OCI-LY7 (cell line): ENCODE measurements around the gene CCDC60. TPM values are rescaled to one million over a fixed set of nuclear protein-coding genes. Genes with fewer than 3 reads are reported as not detected.

Source experiments
- BruUV-seq: library from RNA; stranded (reverse); fragments of 400-500 nt; replicated peaks from 2 replicates; lab custom pipeline; 2021; lab: Mats Ljungman, UMichigan
- CTCF ChIA-PET: fragments of 300-600 bp; sonication (Branson Sonifier 250); formaldehyde crosslinking; loops from one replicate; lab custom pipeline; 2022; ENCODE audit warnings: antibody characterized with exemption; ENCODE audit not compliant: unreplicated experiment; lab: Charles Lee
- POLR2A ChIA-PET: fragments of 300-600 bp; sonication (Branson Sonifier 250); formaldehyde crosslinking; loops from one replicate; lab custom pipeline; 2022; ENCODE audit warnings: antibody characterized with exemption; lab: Charles Lee
- DNase-seq: peaks from one replicate; pipeline ENCODE4 v3.0.0-alpha.2; 2015; ENCODE audit warnings: low spot score
- H2AFZ ChIP-seq: fragments of 200-600 bp; sonication (generic), shearing (Covaris generic); 2 replicates; pipeline ENCODE4 v1.6.1; 2014; ENCODE audit warnings: mild to moderate bottlenecking, antibody characterized with exemption, low read length, moderate library complexity
- H3K27ac ChIP-seq: fragments of 200-600 bp; sonication (generic); 2 replicates; pipeline ENCODE4 v1.5.1; 2014; ENCODE audit warnings: mixed run types, low read depth, mild to moderate bottlenecking, moderate library complexity, low read length, inconsistent platforms; ENCODE audit not compliant: poor library complexity, severe bottlenecking
- H3K36me3 ChIP-seq: fragments of 200-600 bp; sonication (generic); 2 replicates; pipeline ENCODE4 v1.6.1; 2014; ENCODE audit warnings: mild to moderate bottlenecking, antibody characterized with exemption, low read length, moderate library complexity, mixed read lengths; ENCODE audit not compliant: insufficient read depth
- H3K4me1 ChIP-seq: fragments of 200-600 bp; sonication (generic); 2 replicates; pipeline ENCODE4 v1.5.1; 2014; ENCODE audit warnings: mild to moderate bottlenecking, low read length; ENCODE audit not compliant: insufficient read depth, poor library complexity, severe bottlenecking
- H3K4me2 ChIP-seq: fragments of 200-600 bp; sonication (generic); 2 replicates; pipeline ENCODE4 v1.6.1; 2014; ENCODE audit warnings: mild to moderate bottlenecking, low read length
- H3K4me3 ChIP-seq: fragments of 200-600 bp; sonication (generic); 2 replicates; pipeline ENCODE4 v1.5.1; 2014; ENCODE audit warnings: mild to moderate bottlenecking, low read depth, low read length; ENCODE audit not compliant: poor library complexity, severe bottlenecking
- H3K79me2 ChIP-seq: fragments of 200-600 bp; sonication (generic); 2 replicates; pipeline ENCODE4 v1.6.1; 2016; ENCODE audit warnings: low read depth, mild to moderate bottlenecking, low read length, moderate library complexity, mixed read lengths; ENCODE audit not compliant: insufficient read depth
- H3K9me2 ChIP-seq: fragments of 200-600 bp; sonication (generic); 2 replicates; pipeline ENCODE4 v1.6.1; 2016; ENCODE audit warnings: mild to moderate bottlenecking, low read length, mixed read lengths; ENCODE audit not compliant: insufficient read depth
- H3K9me3 ChIP-seq: fragments of 200-600 bp; sonication (generic); 2 replicates; pipeline ENCODE4 v1.6.1; 2014; ENCODE audit warnings: mild to moderate bottlenecking, mixed run types, low read length, mixed read lengths
- H4K20me1 ChIP-seq: fragments of 200-600 bp; sonication (generic); 2 replicates; pipeline ENCODE4 v1.6.1; 2014; ENCODE audit warnings: mild to moderate bottlenecking, antibody characterized with exemption, low read length, moderate library complexity, mixed read lengths; ENCODE audit not compliant: insufficient read depth
- CTCF ChIP-seq: fragments of 200-600 bp; sonication (generic); conservative IDR thresholded peaks from 2 replicates; pipeline ENCODE4 v1.5.1; 2014; ENCODE audit warnings: mild to moderate bottlenecking, antibody characterized with exemption, low read length, moderate library complexity, mixed read lengths
- EZH2phosphoT487 ChIP-seq: fragments of 200-600 bp; sonication (generic); IDR thresholded peaks from 2 replicates; pipeline ENCODE4 v1.6.1; 2018; ENCODE audit warnings: low read depth, borderline replicate concordance, mild to moderate bottlenecking, mixed run types, antibody characterized with exemption, low read length, moderate library complexity, mixed read lengths
- intact Hi-C: fragments of 100-400 bp; cut with micrococcal nuclease; formaldehyde crosslinking; loops from one replicate; pipeline ENCODE4 v1.10.0; 2022; ENCODE audit not compliant: unreplicated experiment
- total RNA-seq, 2 experiments: library from RNA; depleted of rRNA in 1 of 2; stranded (reverse); fragments of >200 nt in 1 of 2; shearing (Covaris generic) in 1 of 2; gene quantifications; 2 replicates each; pipeline ENCODE4 v1.2.3, GENCODE V29; 2014 to 2022

The CCDC60 gene
- total RNA-seq, 2 experiments from 2014 or later, result not detected

- POLR2A ChIA-PET, result no interaction called here
- BruUV-seq, result no TSS peak
- intact Hi-C loops, result no loop called here
Measured at GRCh38 chr12:119369161-119369560, 34.6 kb downstream of the CCDC60 start.

GRCh38 chr12:119369907-119370546 is 35.5 kb downstream of the CCDC60 start:
- H3K36me3 ChIP-seq, result no peaks in the 10 kb centered on the region
- intact Hi-C loops, result no loop called here
- no TSS peak for BruUV-seq
- no peaks in the 10 kb centered on the region for H4K20me1 ChIP-seq
- no peak for DNase-seq
- H3K4me3 ChIP-seq, result no peak overlapping the region
- ChIA-PET CTCF (no interaction called here), POLR2A (no interaction called here)
- no peaks in the 10 kb centered on the region for H3K4me1 ChIP-seq
- no peak for TF ChIP-seq CTCF
- no peak for TF ChIP-seq EZH2phosphoT487
- no peaks in the 10 kb centered on the region for H3K9me3 ChIP-seq
- H3K4me2 ChIP-seq, result no peak overlapping the region
- H2AFZ ChIP-seq, result no peak overlapping the region
- no peak overlapping the region for H3K27ac ChIP-seq
- H3K9me2 ChIP-seq, result no peaks in the 10 kb centered on the region
- H3K79me2 ChIP-seq, result no peaks in the 10 kb centered on the region

More at GRCh38 chr12:119369161-119369560, 34.6 kb downstream of the CCDC60 start:
- no peaks in the 10 kb centered on the region for H3K9me3 ChIP-seq
- CTCF ChIA-PET, result no interaction called here
- H3K4me3 ChIP-seq, result no peak overlapping the region
- no peak overlapping the region for H3K27ac ChIP-seq
- no peaks in the 10 kb centered on the region for H3K36me3 ChIP-seq
- TF ChIP-seq CTCF, result no peak
- TF ChIP-seq EZH2phosphoT487, result no peak
- DNase-seq, result no peak
- no peaks in the 10 kb centered on the region for H3K79me2 ChIP-seq
- no peaks in the 10 kb centered on the region for H4K20me1 ChIP-seq
- no peak overlapping the region for H2AFZ ChIP-seq
- H3K4me1 ChIP-seq, result no peaks in the 10 kb centered on the region
- no peaks in the 10 kb centered on the region for H3K9me2 ChIP-seq
- H3K4me2 ChIP-seq, result no peak overlapping the region

- H4K20me1 ChIP-seq, result no peaks in the 10 kb centered on the region
- no TSS peak for BruUV-seq
- H3K9me3 ChIP-seq, result no peaks in the 10 kb centered on the region
- no peak overlapping the region for H3K4me3 ChIP-seq
- no peaks in the 10 kb centered on the region for H3K36me3 ChIP-seq
- intact Hi-C loops, result no loop called here
- no peak for DNase-seq
- TF ChIP-seq EZH2phosphoT487, result no peak
- no peak for TF ChIP-seq CTCF
- no peak overlapping the region for H3K4me2 ChIP-seq
- H3K4me1 ChIP-seq, result no peaks in the 10 kb centered on the region
- H3K27ac ChIP-seq, result no peak overlapping the region
- ChIA-PET CTCF (no interaction called here), POLR2A (no interaction called here)
- no peaks in the 10 kb centered on the region for H3K9me2 ChIP-seq
- H2AFZ ChIP-seq, result no peak overlapping the region
- no peaks in the 10 kb centered on the region for H3K79me2 ChIP-seq
Measured at GRCh38 chr12:119372540-119372939, 38.0 kb downstream of the CCDC60 start.
